SK-N-SH (cell line): ENCODE data around the gene SMIM24. TPM values are rescaled to one million over a fixed set of nuclear protein-coding genes. Genes with fewer than 3 reads are reported as not detected.

Source experiments
- CTCF ChIA-PET: fragments of 300-600, 350-600 bp; formaldehyde crosslinking; extraction: SDS; loops from one replicate; lab custom pipeline; 2021; lab: Yijun Ruan, JAX
- POLR2A ChIA-PET: fragments of 350-600 bp; sonication (Branson Sonifier 250); formaldehyde crosslinking; extraction: SDS; loops from one replicate; lab custom pipeline; 2020; ENCODE audit warnings: antibody characterized with exemption, inconsistent platforms; lab: Yijun Ruan, JAX
- DNase-seq: peaks from one replicate; pipeline ENCODE4 v3.0.0; 2012
- H2AFZ ChIP-seq: fragments of 200-600 bp; sonication (generic); 2 replicates; pipeline ENCODE4 v1.8.1; 2016; ENCODE audit warnings: antibody characterized with exemption, mild to moderate bottlenecking, low read depth
- H3F3A ChIP-seq: fragments of 200-600 bp; sonication (generic); replicated peaks from 2 replicates; pipeline ENCODE3; 2016; ENCODE audit warnings: antibody characterized with exemption, mild to moderate bottlenecking; ENCODE audit not compliant: insufficient read depth
- H3K27ac ChIP-seq, 2 experiments: fragments of 200-500 bp in 1 of 2; fragments of 200-600 bp in 1 of 2; sonication (Bioruptor generic) in 1 of 2; sonication (generic), shearing (Covaris generic) in 1 of 2; 2 replicates each; pipeline versions ENCODE4 v1.5.1 to v1.6.1; 2014 to 2016; ENCODE audit warnings: low read depth in 2 of 2, inconsistent platforms in 1 of 2, low read length in 1 of 2, mild to moderate bottlenecking in 1 of 2, mixed read lengths in 1 of 2
- H3K27me3 ChIP-seq: fragments of 200-600 bp; sonication (generic), shearing (Covaris generic); 2 replicates; pipeline ENCODE4 v1.6.1; 2016; ENCODE audit warnings: mixed run types; ENCODE audit not compliant: insufficient read depth
- H3K36me3 ChIP-seq, 2 experiments: fragments of 200-500 bp in 1 of 2; fragments of 200-600 bp in 1 of 2; sonication (Bioruptor generic) in 1 of 2; sonication (generic) in 1 of 2; replicated peaks in 1 of 2; 2 replicates each; pipeline versions ENCODE3 to v1.5.1; 2014 to 2016; ENCODE audit warnings: low read length in 1 of 2, mild to moderate bottlenecking in 1 of 2; ENCODE audit not compliant: insufficient read depth in 2 of 2, control insufficient read depth in 1 of 2
- H3K4me1 ChIP-seq, 2 experiments: fragments of 200-500 bp in 1 of 2; fragments of 200-600 bp in 1 of 2; sonication (Bioruptor generic) in 1 of 2; sonication (generic), shearing (Covaris generic) in 1 of 2; 2 replicates each; pipeline versions ENCODE4 v1.5.1 to v1.6.1; 2014 to 2016; ENCODE audit warnings: low read depth in 1 of 2, low read length in 1 of 2, mixed run types in 1 of 2; ENCODE audit not compliant: insufficient read depth in 2 of 2, control insufficient read depth in 1 of 2
- H3K4me2 ChIP-seq: fragments of 200-600 bp; sonication (generic), shearing (Covaris generic); 2 replicates; pipeline ENCODE4 v1.6.1; 2017; ENCODE audit warnings: mixed run types
- H3K4me3 ChIP-seq, 2 experiments: fragments of 200-500 bp in 1 of 2; fragments of 200-600 bp in 1 of 2; sonication (Bioruptor generic) in 1 of 2; sonication (generic), shearing (Covaris generic) in 1 of 2; 2 replicates each; pipeline versions ENCODE4 v1.5.1 to v1.8.1; 2014 to 2016; ENCODE audit warnings: low read depth in 2 of 2, inconsistent platforms in 1 of 2, low read length in 1 of 2, mild to moderate bottlenecking in 1 of 2, mixed read lengths in 1 of 2, moderate library complexity in 1 of 2
- H3K79me2 ChIP-seq: fragments of 200-600 bp; sonication (generic); 2 replicates; pipeline ENCODE4 v1.8.1; 2017; ENCODE audit warnings: mild to moderate bottlenecking; ENCODE audit not compliant: insufficient read depth
- H3K9ac ChIP-seq: fragments of 200-600 bp; sonication (generic); 2 replicates; pipeline ENCODE4 v1.6.1; 2017; ENCODE audit warnings: mixed run types
- H3K9me2 ChIP-seq: fragments of 200-600 bp; sonication (generic); 2 replicates; pipeline ENCODE4 v1.6.1; 2017; ENCODE audit warnings: mixed run types
- H3K9me3 ChIP-seq: fragments of 200-600 bp; sonication (generic); 2 replicates; pipeline ENCODE4 v1.6.1; 2017; ENCODE audit warnings: mixed run types, mild to moderate bottlenecking, moderate library complexity
- H4K20me1 ChIP-seq: fragments of 200-600 bp; sonication (generic); 2 replicates; pipeline ENCODE4 v1.6.1; 2017; ENCODE audit warnings: mild to moderate bottlenecking, mixed run types; ENCODE audit not compliant: insufficient read depth
- CHD2 ChIP-seq: fragments of 150-350 bp; IDR thresholded peaks from 2 replicates; pipeline ENCODE4 v1.6.1; 2018; ENCODE audit warnings: low read length; ENCODE audit not compliant: partially characterized antibody
- CTCF ChIP-seq: fragments of 200-600 bp; sonication (generic); IDR thresholded peaks from 2 replicates; pipeline ENCODE4 v1.6.1; 2017; ENCODE audit warnings: antibody characterized with exemption, mild to moderate bottlenecking, moderate library complexity
- FOSL2 ChIP-seq: IDR thresholded peaks from 2 replicates; pipeline ENCODE4 v1.4.0; 2012; ENCODE audit warnings: low read depth, mild to moderate bottlenecking, moderate library complexity, borderline replicate concordance
- FOXM1 ChIP-seq: IDR thresholded peaks from 2 replicates; pipeline ENCODE4 v1.4.0; 2012; ENCODE audit warnings: low read depth, mild to moderate bottlenecking
- GABPA ChIP-seq: IDR thresholded peaks from 2 replicates; pipeline ENCODE4 v1.4.0; 2012; ENCODE audit warnings: low read depth, mild to moderate bottlenecking
- GATA2 ChIP-seq: sonication (generic); formaldehyde crosslinking; IDR thresholded peaks from 2 replicates; pipeline ENCODE4 v1.5.0; 2020; ENCODE audit warnings: mild to moderate bottlenecking, missing genetic modification reagents
- MEF2A ChIP-seq: IDR thresholded peaks from 2 replicates; pipeline ENCODE4 v1.4.0; 2012; ENCODE audit warnings: low read depth, borderline replicate concordance
- MXI1 ChIP-seq: IDR thresholded peaks from 2 replicates; pipeline ENCODE4 v1.6.1; 2012; ENCODE audit warnings: mild to moderate bottlenecking, low read depth, low read length, improper control_type of control experiment
- NFIC ChIP-seq: IDR thresholded peaks from 2 replicates; pipeline ENCODE4 v1.4.0; 2012; ENCODE audit warnings: borderline replicate concordance
- RAD21 ChIP-seq: IDR thresholded peaks from 2 replicates; pipeline ENCODE4 v1.6.1; 2012; ENCODE audit warnings: mild to moderate bottlenecking, low read length
- RFX5 ChIP-seq: IDR thresholded peaks from 2 replicates; pipeline ENCODE4 v1.6.1; 2012; ENCODE audit warnings: mild to moderate bottlenecking, improper control_type of control experiment, low read length
- RXRA ChIP-seq: IDR thresholded peaks from 2 replicates; pipeline ENCODE4 v1.4.0; 2012; ENCODE audit warnings: low read depth, mild to moderate bottlenecking, borderline replicate concordance
- SIN3A ChIP-seq: IDR thresholded peaks from 2 replicates; pipeline ENCODE4 v1.6.1; 2012; ENCODE audit warnings: low read depth, mild to moderate bottlenecking, low read length, moderate library complexity, borderline replicate concordance
- TAF1 ChIP-seq: IDR thresholded peaks from 2 replicates; pipeline ENCODE4 v1.6.1; 2012; ENCODE audit warnings: low read depth, mild to moderate bottlenecking, low read length, moderate library complexity, borderline replicate concordance
- TCF12 ChIP-seq: IDR thresholded peaks from 2 replicates; pipeline ENCODE4 v1.4.0; 2012
- TEAD4 ChIP-seq: IDR thresholded peaks from 2 replicates; pipeline ENCODE4 v1.4.0; 2012; ENCODE audit warnings: mild to moderate bottlenecking, borderline replicate concordance; ENCODE audit not compliant: insufficient read depth
- ZBTB33 ChIP-seq: IDR thresholded peaks from 2 replicates; pipeline ENCODE4 v1.4.0; 2012; ENCODE audit warnings: low read depth, borderline replicate concordance
- WGBS: methylation state at CpG from one replicate; pipeline ENCODE4 v1.1.6; 2017; ENCODE audit warnings: low lambda C conversion rate; 5-methylcytosine and 5-hydroxymethylcytosine counted together
- polyA plus RNA-seq, 3 experiments: library from polyadenylated mRNA; depleted of rRNA; stranded (reverse); fragments of >200 nt; gene quantifications; 2 replicates each; pipeline ENCODE4 v1.2.3, GENCODE V29; 2012
- TF ChIP-seq, protein P1 (sequence below): fragments of 150-350 bp; IDR thresholded peaks from 2 replicates; pipeline ENCODE4 v1.6.1; 2017; ENCODE audit warnings: antibody characterized with exemption, low read length, low read depth, borderline replicate concordance

SMIM24 gene
- polyA plus RNA-seq, 1 of the 3 experiments (the other 2 are of a cell fraction) = 0.12 TPM

GRCh38 chr19:3454656-3455392, 25.5 kb downstream of the SMIM24 start:
- peaks cover 5 to 27% of the 10 kb centered on the region in 2 experiments; a peak in 2 of 4 replicates for H3K4me1 ChIP-seq
- no peak overlapping the region for H3K4me3 ChIP-seq
- peak; percentile 20 for DNase-seq
- H3K27ac ChIP-seq = no peak overlapping the region
- H2AFZ ChIP-seq = no peak overlapping the region
- H3K9me2 ChIP-seq = no peaks in the 10 kb centered on the region
- peaks cover 34% of the 10 kb centered on the region for H4K20me1 ChIP-seq
- H3F3A ChIP-seq = peaks cover 18% of the 10 kb centered on the region
- peaks cover 32% of the 10 kb centered on the region; the same call in 1 of the 2 replicates for H3K79me2 ChIP-seq
- no peak overlapping the region for H3K4me2 ChIP-seq
- POLR2A ChIA-PET = no interaction called here
- TF ChIP-seq TEAD4 (no peak), FOSL2 (no peak), NFIC (no peak), CHD2 (no peak), MEF2A (no peak), RFX5 (no peak), RXRA (no peak), GABPA (no peak), TCF12 (no peak), MXI1 (no peak), TAF1 (no peak), FOXM1 (no peak), ZBTB33 (no peak), GATA2 (CRISPR knock-in tag) (no peak), CTCF (no peak), RAD21 (no peak), SIN3A (no peak)
- TF ChIP-seq, protein P1, sequence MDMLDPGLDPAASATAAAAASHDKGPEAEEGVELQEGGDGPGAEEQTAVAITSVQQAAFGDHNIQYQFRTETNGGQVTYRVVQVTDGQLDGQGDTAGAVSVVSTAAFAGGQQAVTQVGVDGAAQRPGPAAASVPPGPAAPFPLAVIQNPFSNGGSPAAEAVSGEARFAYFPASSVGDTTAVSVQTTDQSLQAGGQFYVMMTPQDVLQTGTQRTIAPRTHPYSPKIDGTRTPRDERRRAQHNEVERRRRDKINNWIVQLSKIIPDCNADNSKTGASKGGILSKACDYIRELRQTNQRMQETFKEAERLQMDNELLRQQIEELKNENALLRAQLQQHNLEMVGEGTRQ = no peak
- H3K9me3 ChIP-seq = no peaks in the 10 kb centered on the region
- CTCF ChIA-PET = interaction anchor here (2.5 kb wide), 1 partner anchor 18 kb away, joined by 7 read pairs; no protein-coding TSS in a partner anchor
- 96% methylated on average over 9 of the region's 15 CpGs for WGBS
- no peak overlapping the region for H3K9ac ChIP-seq
- H3K27me3 ChIP-seq = no peaks in the 10 kb centered on the region
- peaks cover 23 to 37% of the 10 kb centered on the region in 2 experiments for H3K36me3 ChIP-seq
